Activated CD8-positive, alpha-beta memory T cell treated with anti-CD3 and anti-CD28 coated beads, Interleukin-2, amount 50 U/mL, for 48 hours (primary cell): Measurements from ENCODE around the gene UFC1.

Source experiments
- DNase-seq: peaks from one replicate; pipeline ENCODE4 v3.0.0-alpha.2; 2020

The UFC1 gene

DNA sequence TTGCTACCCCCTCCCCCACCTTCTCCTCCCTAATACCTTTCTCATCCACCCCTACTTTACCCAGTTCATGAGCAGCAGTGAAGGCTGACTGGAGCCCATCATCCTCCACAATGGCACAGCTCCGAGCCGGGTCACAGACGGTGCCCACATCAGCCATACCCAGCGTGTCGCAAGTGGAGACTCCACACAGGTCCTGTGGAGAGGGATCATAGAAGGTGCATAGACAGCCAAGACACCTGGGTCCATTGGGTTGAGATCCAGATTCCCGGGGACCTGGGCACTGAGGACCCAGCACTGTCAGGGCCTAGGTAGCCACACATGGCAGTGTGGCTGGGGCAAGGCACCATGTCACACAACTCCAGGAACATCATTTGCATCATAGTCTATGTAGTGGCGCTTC is 42.3 kb downstream of the UFC1 start:
- DNase-seq: no peak

- DNase-seq: no peak
Observed at GRCh38 chr1:161196521-161197451, 43.0 kb downstream of the UFC1 start.

- no peak for DNase-seq
Observed at GRCh38 chr1:161197560-161198193, 43.9 kb downstream of the UFC1 start.

DNA sequence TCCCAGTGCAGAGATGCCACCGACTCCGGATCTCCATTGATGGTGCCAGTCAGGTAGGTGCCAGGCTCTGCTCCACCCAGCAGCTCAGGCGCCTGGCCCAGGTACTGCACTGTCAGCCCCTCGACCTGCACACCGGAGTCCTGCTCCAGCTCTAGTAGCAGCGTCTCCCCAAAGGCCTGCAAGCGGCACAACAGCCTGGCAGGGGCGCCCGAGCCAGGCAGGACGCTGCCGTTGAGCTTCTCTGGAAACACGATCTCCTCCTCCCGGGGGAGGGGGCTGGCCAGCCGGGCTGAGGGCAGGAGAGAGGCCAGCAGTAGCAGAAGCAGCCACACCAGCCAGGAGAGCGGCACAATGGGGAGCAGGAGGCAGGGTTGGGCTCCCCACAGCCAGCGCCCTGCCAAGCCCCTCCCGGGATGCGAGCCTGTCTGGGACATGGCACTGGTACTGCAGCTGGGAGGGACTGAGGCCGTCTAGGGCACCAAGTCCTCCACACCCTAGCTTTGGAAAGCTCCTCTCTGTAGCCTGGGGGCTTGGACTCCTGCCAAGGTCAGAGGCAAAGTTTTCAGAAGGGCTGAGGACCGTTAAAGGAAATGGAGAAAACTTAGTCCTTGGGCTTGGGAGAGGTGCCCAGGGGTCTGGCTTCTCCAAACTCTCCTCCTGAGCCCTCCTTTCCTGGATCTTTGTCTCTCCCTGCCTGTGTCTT is 44.6 kb downstream of the UFC1 start:
- no peak for DNase-seq

DNA sequence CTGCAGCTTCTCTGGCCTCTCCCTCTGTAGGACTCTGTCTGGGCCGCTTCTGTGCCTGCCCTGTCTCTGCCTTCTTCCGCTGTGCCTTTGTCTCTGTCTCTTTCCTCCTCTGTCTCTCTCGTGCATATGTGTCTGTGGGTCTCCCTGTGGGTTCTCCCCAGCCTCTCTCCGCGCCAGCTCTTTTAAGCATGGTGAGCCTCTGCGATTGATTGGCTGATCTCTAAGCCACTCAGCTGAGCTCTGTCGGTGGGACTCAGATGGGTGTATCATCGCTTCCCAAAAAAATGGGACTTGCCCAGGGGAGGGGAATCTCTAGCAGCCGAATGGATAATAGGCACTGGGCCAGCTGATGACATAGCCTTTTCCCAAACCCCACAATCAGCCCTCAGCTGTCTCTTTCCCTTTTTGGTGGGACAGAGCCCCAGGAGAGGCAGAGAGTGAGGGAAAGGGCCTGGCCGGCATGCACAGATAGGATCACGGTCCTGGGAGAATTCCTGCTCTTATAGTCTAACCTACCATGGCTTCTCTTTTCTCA is 45.2 kb downstream of the UFC1 start, which contains the start of gene ADAMTS4:
ADAMTS4 (minus strand) TSS at position 158 of the 535 bp plus-strand sequence. CDS start 427 bp downstream, outside the sequence.
- DNase-seq: no peak

- no peak for DNase-seq
Observed at GRCh38 chr1:161199506-161200139, 45.8 kb downstream of the UFC1 start.

GRCh38 chr1:161200421-161200991 is 46.7 kb downstream of the UFC1 start:
- no peak for DNase-seq

- no peak for DNase-seq
Observed at GRCh38 chr1:161200992-161201835, 47.4 kb downstream of the UFC1 start.

GRCh38 chr1:161201836-161202712 is 48.3 kb downstream of the UFC1 start, which contains the start of gene NDUFS2:
NDUFS2 (plus strand) TSS chr1:161202367; CDS start chr1:161202386, 19 bp downstream.
- peak; percentile 93 for DNase-seq

- no peak for DNase-seq
Observed at GRCh38 chr1:161206411-161207140, 52.8 kb downstream of the UFC1 start.

- no peak for DNase-seq
Observed at GRCh38 chr1:161207173-161207572, 53.4 kb downstream of the UFC1 start.
